H54 (cell line): ENCODE measurements around the gene NUDC.
A peak's percentile ranks its signal among the peaks of the same experiment; 100 is the strongest.
"Not testable (repeated sequence)": the region's sequence is repeated elsewhere in the genome, so short reads cannot be mapped to it uniquely, and the experiment has no call there.

ENCODE experiments used
- DNase-seq: peaks from one replicate; pipeline ENCODE4 v3.0.0; 2011; ENCODE audit warnings: low spot score, mixed read lengths; ENCODE audit not compliant: insufficient read length
- FAIRE-seq: peaks from 3 replicates; lab custom pipeline; 2011; peaks lifted over from hg19 to GRCh38; lab: Jason Lieb, UNC
- POLR2A ChIP-seq: IDR thresholded peaks from 2 replicates; pipeline ENCODE4 v1.6.1; 2011; ENCODE audit warnings: low read depth, mild to moderate bottlenecking, low read length

NUDC gene

GRCh38 chr1:26922431-26922729 lies 837 bp downstream of the NUDC start:
- FAIRE-seq (no peak), DNase-seq (no peak)
- no peak for TF ChIP-seq POLR2A

GRCh38 chr1:26922901-26923300 lies 1.4 kb downstream of the NUDC start:
- DNase-seq (no peak), FAIRE-seq (no peak)
- TF ChIP-seq POLR2A: no peak

- peak; percentile 42 for DNase-seq
These were observed 2.2 kb downstream of the NUDC start for GRCh38 chr1:26923711-26924110.

DNA sequence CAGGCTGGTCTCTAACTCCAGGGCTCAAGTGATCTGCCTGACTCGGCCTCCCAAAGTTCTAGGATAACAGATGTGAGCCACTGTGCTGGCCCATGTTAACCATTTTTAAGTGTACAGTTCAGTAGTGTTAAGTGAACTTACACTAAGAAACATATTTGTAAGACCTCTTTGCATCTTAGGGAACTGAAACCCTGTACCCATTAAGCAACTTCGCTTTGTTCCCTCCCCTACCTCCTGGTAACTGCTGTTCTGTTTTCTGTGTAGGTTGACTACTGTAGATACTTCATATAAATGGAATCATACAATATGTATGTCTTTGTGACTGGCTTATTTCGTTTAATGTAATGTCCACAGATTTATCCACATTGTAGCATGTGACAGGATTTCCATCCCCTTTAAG lies 11.0 kb downstream of the NUDC start:
- FAIRE-seq: no peak
- no peak for TF ChIP-seq POLR2A
- DNase-seq: no peak

More at GRCh38 chr1:26923711-26924110, 2.2 kb downstream of the NUDC start:
- peak; percentile 38 for FAIRE-seq
- TF ChIP-seq POLR2A: no peak

DNA sequence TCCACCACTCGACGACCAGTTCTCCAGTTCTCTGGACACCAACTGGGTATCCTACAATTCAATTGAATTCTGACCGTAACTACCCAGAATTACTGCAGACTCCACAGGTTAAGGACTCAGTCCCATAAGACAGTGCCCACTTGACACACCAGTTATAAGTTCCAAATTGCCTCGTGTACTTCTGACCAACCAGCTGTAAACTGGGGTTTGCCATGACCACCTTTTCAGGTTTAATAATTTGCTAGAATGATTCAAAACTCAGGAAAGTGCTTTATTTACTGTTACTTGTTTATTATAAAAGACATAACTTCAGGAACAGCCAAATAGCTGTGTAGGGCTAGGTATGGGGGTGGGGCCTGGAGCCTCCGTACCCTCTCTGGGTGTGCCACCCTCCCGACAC lies 15.3 kb downstream of the NUDC start:
- no peak for DNase-seq
- no peak for TF ChIP-seq POLR2A
- no peak for FAIRE-seq

DNA sequence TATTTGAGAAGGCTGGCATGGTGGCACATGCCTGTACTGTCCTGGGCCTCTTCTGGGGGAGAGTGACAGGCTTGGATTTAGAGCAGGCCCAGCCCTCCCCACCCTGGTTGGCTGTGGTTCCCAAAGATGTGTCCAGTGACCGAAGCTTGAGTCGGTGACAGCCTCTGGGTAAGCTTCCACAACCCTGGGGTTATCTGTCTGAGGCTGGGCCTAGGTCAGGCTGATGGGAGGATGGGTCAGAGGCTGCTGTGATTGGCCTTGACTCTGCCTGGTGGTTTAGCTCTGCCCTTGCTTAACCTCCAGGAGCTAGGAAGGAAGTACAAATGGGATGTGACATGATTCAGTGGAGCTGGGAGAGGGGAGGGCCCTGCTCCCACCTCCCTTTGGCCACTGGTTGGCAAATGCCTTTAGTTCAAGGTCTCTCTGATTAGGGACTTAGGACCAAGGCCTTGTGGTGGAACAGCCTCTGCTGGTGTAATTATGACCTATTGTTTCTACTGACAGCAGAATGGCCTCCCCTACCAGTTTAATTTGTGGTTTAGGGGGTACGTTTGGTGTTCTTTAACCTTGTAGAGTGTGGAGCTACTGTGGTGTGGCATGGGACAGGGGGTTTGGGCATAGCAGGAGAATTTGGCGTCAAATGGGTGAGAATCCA lies 16.6 kb downstream of the NUDC start:
- no peak for DNase-seq
- TF ChIP-seq POLR2A: no peak
- FAIRE-seq: no peak

DNA sequence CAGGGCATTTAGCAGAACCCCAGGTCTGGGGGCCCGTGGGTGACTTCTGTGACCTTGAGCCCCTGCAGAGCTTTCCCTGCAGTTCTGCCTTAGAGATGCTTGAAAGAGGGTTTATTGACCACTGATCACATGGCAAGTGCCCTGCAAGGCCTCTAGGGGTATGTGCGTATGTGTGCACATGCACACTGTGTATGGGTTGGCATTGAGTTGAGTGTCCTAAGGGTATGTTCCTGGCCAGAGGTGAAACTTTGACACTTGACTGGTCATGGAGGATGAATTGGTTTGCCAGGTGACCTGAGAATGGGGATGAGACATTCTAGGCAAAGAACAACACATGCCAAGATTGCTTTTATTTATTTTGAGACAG lies 17.1 kb downstream of the NUDC start:
- DNase-seq (no peak), FAIRE-seq (no peak)
- TF ChIP-seq POLR2A: no peak

DNA sequence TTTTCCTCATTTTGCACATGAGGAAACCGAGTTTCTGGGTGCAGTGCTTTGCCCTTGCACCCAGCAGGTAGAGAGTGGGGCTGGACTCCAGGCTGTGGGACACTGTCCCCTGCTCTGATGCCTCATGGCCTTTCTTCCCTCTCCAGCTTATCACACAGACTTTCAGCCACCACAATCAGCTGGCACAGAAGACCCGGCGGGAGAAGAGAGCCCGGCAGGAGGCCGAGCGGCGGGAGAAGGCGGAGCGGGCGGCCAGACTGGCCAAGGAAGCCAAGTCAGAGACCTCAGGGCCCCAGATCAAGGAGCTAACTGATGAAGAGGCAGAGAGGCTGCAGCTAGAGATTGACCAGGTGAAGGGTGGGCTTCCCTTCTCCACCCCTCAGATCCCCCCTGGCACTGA lies 19.8 kb downstream of the NUDC start:
- DNase-seq: no peak
- TF ChIP-seq POLR2A: no peak
- FAIRE-seq: no peak

GRCh38 chr1:26942656-26943055 lies 21.1 kb downstream of the NUDC start:
- FAIRE-seq: no peak

GRCh38 chr1:26945138-26945537 lies 23.6 kb downstream of the NUDC start:
- DNase-seq: no peak
- FAIRE-seq: no peak
- no peak for TF ChIP-seq POLR2A

More at GRCh38 chr1:26942656-26943055, 21.1 kb downstream of the NUDC start:
- no peak for TF ChIP-seq POLR2A
- no peak for DNase-seq

- TF ChIP-seq POLR2A: no peak
- no peak for DNase-seq
- no peak for FAIRE-seq
These were observed 24.2 kb downstream of the NUDC start for GRCh38 chr1:26945728-26946127.

DNA sequence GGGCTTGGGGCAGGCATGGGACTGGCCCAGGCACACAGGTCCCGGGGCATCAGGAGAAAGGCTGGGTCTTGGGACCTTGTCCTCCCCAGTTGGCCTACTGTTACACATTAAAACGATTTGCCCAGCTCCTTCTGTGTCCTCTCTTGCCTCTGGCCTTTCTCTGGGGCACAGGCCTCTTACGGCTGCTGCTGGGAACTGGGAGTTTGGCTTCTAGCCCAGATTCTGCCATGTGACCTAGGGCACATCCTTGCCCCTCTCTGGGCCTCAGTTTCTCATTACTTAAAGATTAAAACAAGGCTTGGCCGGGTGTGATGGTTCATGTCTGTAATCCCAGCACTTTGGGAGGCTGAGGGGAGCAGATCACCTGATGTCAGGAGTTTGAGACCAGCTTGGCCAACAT lies 24.7 kb downstream of the NUDC start:
- no peak for FAIRE-seq
- no peak for DNase-seq
- no peak for TF ChIP-seq POLR2A

DNA sequence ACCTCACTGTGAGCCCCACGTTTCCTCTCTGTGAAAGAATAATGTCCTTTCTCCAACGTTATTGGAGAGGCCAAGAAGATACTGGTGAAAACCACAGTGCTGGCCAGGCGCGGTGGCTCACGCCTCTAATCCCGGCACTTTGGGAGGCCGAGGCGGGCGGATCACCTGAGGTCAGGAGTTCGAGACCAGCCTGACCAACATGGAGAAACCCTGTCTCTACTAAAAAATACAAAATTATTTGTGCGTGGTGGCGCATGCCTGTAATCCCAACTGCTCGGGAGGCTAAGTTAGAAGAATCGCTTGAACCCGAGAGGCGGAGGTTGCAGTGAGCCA lies 27.1 kb downstream of the NUDC start:
- not testable (repeated sequence) for FAIRE-seq, DNase-seq

- TF ChIP-seq POLR2A: no peak
- FAIRE-seq (no peak), DNase-seq (no peak)
These were observed 27.9 kb downstream of the NUDC start for GRCh38 chr1:26949266-26949925.

DNA sequence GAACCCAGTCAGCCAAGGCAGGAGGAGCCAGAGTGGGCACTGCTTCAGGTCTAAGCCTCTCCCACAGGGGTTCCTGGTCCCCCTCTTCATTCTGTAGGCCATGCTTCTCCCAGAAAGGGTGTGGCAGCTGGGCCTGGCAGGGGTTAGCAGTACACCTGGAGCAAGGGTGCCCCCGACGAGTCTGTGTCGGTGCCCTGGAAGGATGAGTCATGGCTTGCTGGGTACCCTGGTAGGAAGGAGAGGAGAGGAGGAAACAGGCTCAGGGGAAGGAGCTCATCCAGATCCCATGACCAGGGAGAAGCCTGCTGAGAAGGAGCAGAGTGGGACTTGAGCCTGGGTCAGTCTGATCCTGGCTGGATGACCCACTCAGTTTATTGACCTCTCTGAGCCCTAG lies 28.4 kb downstream of the NUDC start:
- no peak for TF ChIP-seq POLR2A
- FAIRE-seq: no peak

More for the DNA sequence above, 28.4 kb downstream of the NUDC start:
- peak; percentile 49 for DNase-seq
